Ectodermal cell (in vitro differentiated cells): ENCODE results near the gene KAZN.

ENCODE experiments used
- H3K27ac ChIP-seq: 2 replicates; pipeline ENCODE4 v1.7.0; 2013; ENCODE audit warnings: mild to moderate bottlenecking, low read depth, low read length; ENCODE audit not compliant: insufficient read depth, poor library complexity, severe bottlenecking
- H3K27me3 ChIP-seq: 2 replicates; pipeline ENCODE4 v1.7.0; 2013; ENCODE audit warnings: mild to moderate bottlenecking, low read length; ENCODE audit not compliant: insufficient read depth, control insufficient read depth, poor library complexity, severe bottlenecking
- H3K36me3 ChIP-seq: one replicate; pipeline ENCODE4 v1.7.0; 2013; ENCODE audit warnings: low read length; ENCODE audit not compliant: control insufficient read depth, insufficient read depth
- H3K4me1 ChIP-seq: one replicate; pipeline ENCODE4 v1.7.0; 2013; ENCODE audit warnings: low read length; ENCODE audit not compliant: control insufficient read depth, insufficient read depth
- H3K4me3 ChIP-seq: 2 replicates; pipeline ENCODE4 v1.7.0; 2013; ENCODE audit warnings: low read depth, low read length, control low read depth; ENCODE audit not compliant: insufficient read depth
- H3K9me3 ChIP-seq: 2 replicates; pipeline ENCODE4 v1.7.0; 2013; ENCODE audit warnings: mild to moderate bottlenecking, low read length, moderate library complexity; ENCODE audit not compliant: control insufficient read depth
- WGBS, 2 experiments: methylation state at CpG; one replicate each; pipeline ENCODE4 v1.1.7; 2013; ENCODE audit warnings: missing lambda C conversion rate in 2 of 2; 5-methylcytosine and 5-hydroxymethylcytosine counted together

KAZN gene

DNA sequence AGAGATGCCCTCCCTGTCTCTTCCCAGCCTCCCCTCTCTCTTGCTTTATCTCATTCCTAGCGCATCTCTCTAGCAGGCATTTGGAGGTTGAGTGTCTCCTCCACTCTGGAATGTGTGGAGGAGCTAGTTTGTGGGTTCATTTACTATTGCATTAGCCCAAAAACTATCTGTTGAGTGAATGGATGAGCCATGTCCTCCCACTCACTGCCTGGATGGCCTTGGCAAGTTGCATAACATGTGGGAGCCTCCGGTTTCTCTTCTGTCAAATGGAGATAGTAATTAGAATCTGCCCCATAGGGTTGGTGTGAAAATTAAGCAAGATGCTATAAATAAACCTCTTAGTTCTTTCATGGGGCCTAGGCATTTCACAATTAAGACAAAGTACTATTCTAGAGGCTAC, 181.8 kb downstream of the KAZN start:
- no peaks in the 10 kb centered on the region for H3K27me3 ChIP-seq

DNA sequence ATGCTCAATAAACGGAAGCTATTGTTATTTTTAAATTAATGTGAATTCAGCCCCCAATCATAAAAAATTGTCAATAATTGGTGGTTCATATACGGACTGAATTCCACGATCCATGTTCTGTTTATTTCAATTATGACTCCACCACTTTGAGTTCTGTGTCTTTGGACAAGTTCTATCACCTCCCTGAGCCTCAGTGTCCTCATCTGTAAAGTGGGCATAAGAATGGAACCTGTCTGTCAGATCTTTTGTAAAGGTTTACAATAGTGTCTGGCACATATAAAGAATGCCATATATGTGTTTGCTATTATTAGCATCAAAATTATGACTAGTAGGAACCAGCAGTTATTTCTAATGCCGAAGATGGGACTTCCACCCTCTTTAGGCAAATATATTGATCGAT, 183.3 kb downstream of the KAZN start:
- Histone ChIP-seq H3K9me3 (no peaks in the 10 kb centered on the region), H3K27ac (no peak overlapping the region), H3K27me3 (no peaks in the 10 kb centered on the region), H3K4me3 (no peak overlapping the region), H3K36me3 (no peaks in the 10 kb centered on the region), H3K4me1 (peaks cover 15% of the 10 kb centered on the region)
- WGBS, 2 experiments = 93 to 96% methylated on average over 5 of the region's 5 CpGs

More for the DNA sequence above, 181.8 kb downstream of the KAZN start:
- Histone ChIP-seq H3K27ac (no peak overlapping the region), H3K36me3 (no peaks in the 10 kb centered on the region), H3K4me1 (peaks cover 15% of the 10 kb centered on the region), H3K9me3 (no peaks in the 10 kb centered on the region), H3K4me3 (no peak overlapping the region)
- 92 to 94% methylated on average over 1 to 2 of the region's 2 CpGs for WGBS, 2 experiments

DNA sequence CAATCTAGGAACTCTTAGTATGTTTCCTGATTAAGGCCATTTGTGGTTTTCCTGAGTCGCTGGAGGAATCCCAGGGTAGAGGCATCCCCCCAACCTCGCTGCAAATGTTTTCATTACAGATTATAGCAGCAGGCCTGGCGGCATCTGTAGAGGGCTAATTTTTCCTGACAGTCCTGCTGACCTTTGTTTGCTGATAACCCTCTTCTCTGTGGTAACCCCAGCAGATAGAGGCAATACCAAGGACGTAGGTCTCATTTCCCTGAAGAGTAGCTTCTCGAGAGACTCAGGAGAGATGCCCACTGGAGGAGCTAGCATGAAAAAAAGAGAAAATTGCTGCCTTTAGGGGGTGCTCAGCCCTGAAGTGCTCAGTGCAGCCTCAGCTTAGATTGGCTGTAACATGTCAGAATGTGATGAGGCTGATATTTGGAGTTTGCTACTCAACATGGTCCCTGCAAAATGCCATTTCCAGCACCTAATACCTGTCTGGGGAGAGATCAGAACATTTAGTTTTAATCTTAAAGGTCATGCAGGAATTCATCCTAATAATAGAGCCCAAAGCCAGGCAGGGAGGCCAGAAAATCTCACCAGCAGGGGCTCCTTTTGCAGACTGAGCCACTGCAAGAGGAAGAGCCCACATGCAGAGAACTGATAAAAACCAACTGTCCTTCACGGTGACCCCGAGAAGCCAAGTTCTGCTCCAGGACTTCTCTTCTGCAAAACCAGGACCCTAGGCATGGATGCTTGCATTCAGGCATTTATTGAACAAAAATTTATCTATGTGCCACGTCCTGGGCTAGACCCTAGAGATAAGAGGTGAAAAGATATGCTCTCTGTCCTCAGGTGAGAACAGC, 184.5 kb downstream of the KAZN start:
- Histone ChIP-seq H3K4me1 (peaks cover 20% of the 10 kb centered on the region), H3K27ac (no peak overlapping the region), H3K9me3 (no peaks in the 10 kb centered on the region), H3K36me3 (no peaks in the 10 kb centered on the region), H3K27me3 (no peaks in the 10 kb centered on the region), H3K4me3 (no peak overlapping the region)
- 49 to 52% methylated on average over 8 of the region's 8 CpGs for WGBS, 2 experiments

DNA sequence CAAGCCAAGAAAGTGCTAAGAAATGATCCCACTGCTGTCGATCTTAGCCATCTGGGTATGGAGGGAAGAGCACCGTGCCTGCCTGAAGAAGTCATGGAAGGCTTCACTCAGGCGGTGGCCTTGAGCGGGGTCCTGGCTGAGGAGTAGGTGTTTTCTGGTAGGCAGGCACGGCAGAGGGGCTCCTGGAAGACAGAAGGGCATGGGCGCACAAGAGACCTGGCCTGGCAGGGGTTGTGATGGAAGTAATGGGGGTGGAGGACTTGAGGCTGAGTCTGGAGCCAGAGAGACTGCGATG, 185.1 kb downstream of the KAZN start:
- Histone ChIP-seq H3K9me3 (no peaks in the 10 kb centered on the region), H3K36me3 (no peaks in the 10 kb centered on the region), H3K27ac (no peak overlapping the region), H3K4me3 (no peak overlapping the region), H3K4me1 (peaks cover 19% of the 10 kb centered on the region), H3K27me3 (no peaks in the 10 kb centered on the region)
- WGBS, 2 experiments = 95% methylated on average over 7 of the region's 7 CpGs

GRCh38 chr1:14784790-14785773, 186.6 kb downstream of the KAZN start:
- H3K4me3 ChIP-seq = no peak overlapping the region
- H3K4me1 ChIP-seq = peaks cover 13% of the 10 kb centered on the region
- H3K9me3 ChIP-seq = no peaks in the 10 kb centered on the region
- no peaks in the 10 kb centered on the region for H3K36me3 ChIP-seq
- no peak overlapping the region for H3K27ac ChIP-seq
- no peaks in the 10 kb centered on the region for H3K27me3 ChIP-seq
- WGBS, 2 experiments = 89 to 90% methylated on average over 15 of the region's 16 CpGs

- Histone ChIP-seq H3K4me1 (peaks cover 13% of the 10 kb centered on the region), H3K4me3 (no peak overlapping the region), H3K36me3 (no peaks in the 10 kb centered on the region), H3K27ac (no peak overlapping the region), H3K27me3 (no peaks in the 10 kb centered on the region), H3K9me3 (no peaks in the 10 kb centered on the region)
- WGBS, 2 experiments = 87 to 89% methylated on average over 9 of the region's 9 CpGs
Observed at GRCh38 chr1:14786109-14786675, 187.7 kb downstream of the KAZN start.

GRCh38 chr1:14786681-14787080, 188.2 kb downstream of the KAZN start:
- Histone ChIP-seq H3K4me3 (no peak overlapping the region), H3K9me3 (no peaks in the 10 kb centered on the region), H3K27ac (no peak overlapping the region), H3K36me3 (no peaks in the 10 kb centered on the region), H3K4me1 (peaks cover 13% of the 10 kb centered on the region), H3K27me3 (no peaks in the 10 kb centered on the region)
- 79 to 86% methylated on average over 1 of the region's 1 CpG for WGBS, 2 experiments

DNA sequence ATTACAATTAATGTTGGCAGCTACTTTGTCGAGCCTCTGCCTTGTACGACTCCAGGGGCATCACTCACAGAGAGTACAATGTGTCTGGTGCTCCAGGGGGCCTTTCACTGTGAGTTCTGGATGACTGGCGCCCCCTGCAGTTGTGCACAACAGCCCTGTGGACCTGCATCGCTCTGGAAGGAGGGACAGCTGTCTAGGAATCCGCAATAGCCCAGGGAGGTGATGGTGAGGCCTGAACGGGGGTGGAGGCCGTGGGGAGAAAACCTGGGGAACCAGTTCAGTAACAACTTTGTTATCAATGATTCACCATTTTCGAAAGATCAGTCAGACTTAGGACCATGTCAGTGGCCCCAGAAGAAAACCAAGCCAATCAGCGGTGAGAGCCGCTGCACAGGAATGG, 189.1 kb downstream of the KAZN start:
- H3K4me3 ChIP-seq = no peak overlapping the region
- 88% methylated on average over 10 of the region's 10 CpGs for WGBS, 2 experiments
- H3K9me3 ChIP-seq = no peaks in the 10 kb centered on the region
- peaks cover 12% of the 10 kb centered on the region for H3K4me1 ChIP-seq
- H3K36me3 ChIP-seq = no peaks in the 10 kb centered on the region
- no peak overlapping the region for H3K27ac ChIP-seq
- H3K27me3 ChIP-seq = no peaks in the 10 kb centered on the region

DNA sequence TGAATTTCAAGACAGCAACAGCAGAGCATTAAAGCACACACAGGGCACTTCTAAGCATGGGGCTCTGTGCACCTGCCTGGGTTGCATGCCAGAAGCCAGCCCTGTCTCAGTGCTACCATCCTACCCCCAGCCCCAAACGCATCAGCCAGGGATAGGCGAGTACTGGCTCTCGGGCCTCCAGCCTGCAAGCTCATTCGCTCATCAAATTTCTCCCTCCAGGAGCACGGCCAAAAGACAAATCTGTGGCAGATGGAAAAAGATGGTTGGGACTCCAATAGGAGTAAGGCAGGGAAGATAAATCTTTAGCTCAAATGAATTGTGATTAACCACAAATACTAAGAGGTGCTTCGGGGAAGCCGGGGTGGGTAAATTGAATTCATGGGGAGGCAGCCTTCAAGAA, 189.6 kb downstream of the KAZN start:
- Histone ChIP-seq H3K27ac (no peak overlapping the region), H3K4me3 (no peak overlapping the region), H3K4me1 (peaks cover 7% of the 10 kb centered on the region), H3K36me3 (no peaks in the 10 kb centered on the region), H3K9me3 (no peaks in the 10 kb centered on the region), H3K27me3 (no peaks in the 10 kb centered on the region)
- WGBS, 2 experiments = 89 to 92% methylated on average over 7 of the region's 7 CpGs

GRCh38 chr1:14790982-14791381, 192.5 kb downstream of the KAZN start:
- H3K9me3 ChIP-seq = no peaks in the 10 kb centered on the region
- H3K27ac ChIP-seq = no peak overlapping the region
- WGBS, 2 experiments = 92% methylated on average over 7 of the region's 7 CpGs
- H3K4me1 ChIP-seq = peaks cover 6% of the 10 kb centered on the region
- no peaks in the 10 kb centered on the region for H3K27me3 ChIP-seq
- no peaks in the 10 kb centered on the region for H3K36me3 ChIP-seq
- H3K4me3 ChIP-seq = no peak overlapping the region
